ENCODE results near the gene EPB41L4B. TPM values are rescaled to one million over a fixed set of nuclear protein-coding genes. Genes with fewer than 3 reads are reported as not detected.

EPB41L4B gene

DNA sequence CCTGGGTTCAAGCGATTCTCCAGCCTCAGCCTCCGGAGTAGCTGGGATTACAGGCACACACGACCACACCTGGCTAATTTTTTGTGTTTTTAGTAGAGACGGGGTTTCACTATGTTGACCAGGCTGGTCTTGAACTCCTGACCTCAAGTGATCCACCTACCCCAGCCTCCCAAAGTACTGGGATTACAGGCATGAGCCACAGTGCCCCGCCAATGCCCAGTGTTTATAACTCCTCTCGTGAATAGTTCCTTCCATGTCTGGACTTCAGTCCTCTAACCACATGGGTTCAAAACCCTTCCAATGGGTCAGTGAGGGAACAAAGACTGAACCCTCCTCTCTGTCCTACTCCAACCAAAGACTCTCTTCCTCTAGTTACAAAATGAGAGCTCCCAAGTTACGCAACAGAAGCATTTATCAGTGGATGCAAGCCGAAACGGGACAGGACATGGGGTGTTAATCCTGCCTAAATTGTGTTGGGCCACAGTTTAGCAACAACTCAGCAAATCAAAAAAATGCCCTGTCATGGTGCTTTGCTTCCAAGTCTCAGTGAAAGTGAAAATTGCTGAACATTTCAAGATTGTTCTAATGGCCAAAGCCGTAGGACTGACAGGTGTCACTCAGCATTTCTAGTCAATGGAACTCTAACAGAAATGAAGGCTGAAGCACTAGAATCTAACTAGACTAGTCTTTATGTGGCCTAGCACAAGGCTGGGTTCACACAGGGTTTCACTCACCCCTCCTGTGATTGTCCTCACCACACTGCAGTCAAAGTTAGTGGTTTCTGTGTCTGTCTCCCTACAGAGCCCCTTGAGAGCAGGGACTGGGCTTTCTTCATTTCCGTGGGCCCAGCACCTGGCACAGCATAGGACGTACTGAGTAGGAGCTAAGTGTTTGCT lies 197.9 kb downstream of the EPB41L4B start:
- H3K9ac ChIP-seq (ENCODE audit: low read depth, low read length) = no peak overlapping the region
- no peaks in the 10 kb centered on the region for H3K27me3 ChIP-seq (ENCODE audit: control insufficient read depth, insufficient read depth, low read length)
- no peaks in the 10 kb centered on the region for H3K36me3 ChIP-seq (ENCODE audit: insufficient read depth, low read length)
- peaks cover 11% of the 10 kb centered on the region for H3K4me1 ChIP-seq (ENCODE audit: control insufficient read depth, insufficient read depth, low read length)
- H3K4me3 ChIP-seq (ENCODE audit: low read length) = no peak overlapping the region
- H3K9me3 ChIP-seq (replicated peaks; ENCODE audit: low read length) = no peaks in the 10 kb centered on the region
- H3K4me2 ChIP-seq (ENCODE audit: low read length) = no peak overlapping the region

Small RNA genes within 50 kb of the gene (small RNA-seq; reads per million reads assigned to genes)
- gene RF00019 (not detected), gene RNU6-984P (not detected)

Data from skeletal muscle satellite cell (primary cell).